Activated CD8-positive, alpha-beta memory T cell treated with anti-CD3 and anti-CD28 coated beads for 1 hour (primary cell): ENCODE measurements around the gene ALAS1.
"Not testable (repeated sequence)": the region's sequence is repeated elsewhere in the genome, so short reads cannot be mapped to it uniquely, and the experiment has no call there.

ENCODE experiments used
- DNase-seq, 2 donors: peaks; one replicate each; pipeline ENCODE4 v3.0.0-alpha.2; 2020; ENCODE audit warnings: low read depth in 1 of 2; ENCODE audit errors: extremely low read depth in 1 of 2

Gene ALAS1

GRCh38 chr3:52197842-52198625 lies at the start of gene ALAS1:
Gene ALAS1, plus strand, starts transcription at chr3:52198160. Its CDS starts 1,082 bp downstream, at chr3:52199242.
- peak; percentile 70 to 92 for DNase-seq

- no peak for DNase-seq
Observed at GRCh38 chr3:52149021-52149420, 48.9 kb upstream of the ALAS1 start.

- DNase-seq = no peak
Observed at GRCh38 chr3:52149726-52150125, 48.2 kb upstream of the ALAS1 start.

- no peak for DNase-seq
Observed at GRCh38 chr3:52150357-52150756, 47.6 kb upstream of the ALAS1 start.

- no peak for DNase-seq
Observed at GRCh38 chr3:52150860-52151259, 47.1 kb upstream of the ALAS1 start.

GRCh38 chr3:52151991-52152390 lies 46.0 kb upstream of the ALAS1 start:
- DNase-seq = not testable (repeated sequence)

GRCh38 chr3:52153389-52154096 lies 44.4 kb upstream of the ALAS1 start:
- no peak for DNase-seq

GRCh38 chr3:52154135-52155094 lies 43.5 kb upstream of the ALAS1 start, which contains the start of gene POC1A:
Gene POC1A, minus strand, starts transcription at chr3:52154423. Its CDS starts 51 bp downstream, at chr3:52154372.
- DNase-seq = peak; percentile 65 to 77

GRCh38 chr3:52155912-52156311 lies 42.0 kb upstream of the ALAS1 start:
- no peak for DNase-seq

- DNase-seq = no peak
Observed at GRCh38 chr3:52159503-52159902, 38.5 kb upstream of the ALAS1 start.

GRCh38 chr3:52162250-52162872 lies 35.6 kb upstream of the ALAS1 start:
- DNase-seq = no peak

- no peak for DNase-seq
Observed at GRCh38 chr3:52167240-52167639, 30.7 kb upstream of the ALAS1 start.

GRCh38 chr3:52170217-52170616 lies 27.7 kb upstream of the ALAS1 start:
- not testable (repeated sequence) for DNase-seq

GRCh38 chr3:52171514-52172261 lies 26.3 kb upstream of the ALAS1 start:
- no peak for DNase-seq

- no peak for DNase-seq
Observed at GRCh38 chr3:52172262-52172757, 25.6 kb upstream of the ALAS1 start.

- no peak for DNase-seq
Observed at GRCh38 chr3:52173101-52173500, 24.9 kb upstream of the ALAS1 start.

GRCh38 chr3:52174896-52175295 lies 23.1 kb upstream of the ALAS1 start:
- DNase-seq = no peak

- DNase-seq = no peak
Observed at GRCh38 chr3:52175416-52176179, 22.4 kb upstream of the ALAS1 start.
